AML-193 (cell line): ENCODE measurements around the gene RRN3.
"Not testable (repeated sequence)": the region's sequence is repeated elsewhere in the genome, so short reads cannot be mapped to it uniquely, and the experiment has no call there.

Experiments used
- DNase-seq, 2 experiments: peaks; one replicate each; lab custom pipeline; 2025; lab: John Stamatoyannopoulos, UW

RRN3 gene

GRCh38 chr16:15051387-15051951, 42.6 kb downstream of the RRN3 start:
- no peak for DNase-seq

- DNase-seq = not testable (repeated sequence)
Observed at GRCh38 chr16:15050440-15050839, 43.6 kb downstream of the RRN3 start.

- no peak for DNase-seq
Observed at GRCh38 chr16:15049581-15050180, 44.4 kb downstream of the RRN3 start.

- no peak for DNase-seq
Observed at GRCh38 chr16:15046692-15047376, 47.2 kb downstream of the RRN3 start.

- not testable (repeated sequence) for DNase-seq
Observed at GRCh38 chr16:15045270-15045669, 48.8 kb downstream of the RRN3 start.

- no peak for DNase-seq
Observed at GRCh38 chr16:15044286-15044685, 49.8 kb downstream of the RRN3 start.

GRCh38 chr16:15043344-15043743, 50.7 kb downstream of the RRN3 start:
- no peak for DNase-seq

GRCh38 chr16:15041271-15042004, 52.6 kb downstream of the RRN3 start:
- no peak for DNase-seq

GRCh38 chr16:15038689-15039088, 55.4 kb downstream of the RRN3 start:
- DNase-seq = no peak

GRCh38 chr16:15037745-15038144, 56.3 kb downstream of the RRN3 start:
- DNase-seq = no peak

- no peak for DNase-seq
Observed at GRCh38 chr16:15037003-15037402, 57.1 kb downstream of the RRN3 start.

GRCh38 chr16:15035163-15035729, 58.8 kb downstream of the RRN3 start:
- DNase-seq = no peak

GRCh38 chr16:15034266-15035162, 59.6 kb downstream of the RRN3 start:
- DNase-seq = no peak

- DNase-seq = no peak
Observed at GRCh38 chr16:15033309-15033707, 60.8 kb downstream of the RRN3 start.

GRCh38 chr16:15032547-15033308, 61.3 kb downstream of the RRN3 start:
- DNase-seq = no peak

GRCh38 chr16:15031586-15031985, 62.5 kb downstream of the RRN3 start:
- DNase-seq = no peak

- DNase-seq = peak in 1 of 2 experiments; percentile 27
Observed at GRCh38 chr16:15031179-15031578, 62.9 kb downstream of the RRN3 start.

- not testable (repeated sequence) for DNase-seq
Observed at GRCh38 chr16:15029749-15030148, 64.3 kb downstream of the RRN3 start.

GRCh38 chr16:15028801-15029698, 65.0 kb downstream of the RRN3 start:
- DNase-seq = not testable (repeated sequence)

GRCh38 chr16:15028345-15028715, 65.7 kb downstream of the RRN3 start:
- DNase-seq = not testable (repeated sequence)
